NCI-H187 treated with DMSO at 0.1 percent for 48 hours (cell line): ENCODE data around the gene COPS6.

Source experiments
- DNase-seq: peaks from one replicate; lab custom pipeline; 2025; lab: John Stamatoyannopoulos, UW

The COPS6 gene

DNA sequence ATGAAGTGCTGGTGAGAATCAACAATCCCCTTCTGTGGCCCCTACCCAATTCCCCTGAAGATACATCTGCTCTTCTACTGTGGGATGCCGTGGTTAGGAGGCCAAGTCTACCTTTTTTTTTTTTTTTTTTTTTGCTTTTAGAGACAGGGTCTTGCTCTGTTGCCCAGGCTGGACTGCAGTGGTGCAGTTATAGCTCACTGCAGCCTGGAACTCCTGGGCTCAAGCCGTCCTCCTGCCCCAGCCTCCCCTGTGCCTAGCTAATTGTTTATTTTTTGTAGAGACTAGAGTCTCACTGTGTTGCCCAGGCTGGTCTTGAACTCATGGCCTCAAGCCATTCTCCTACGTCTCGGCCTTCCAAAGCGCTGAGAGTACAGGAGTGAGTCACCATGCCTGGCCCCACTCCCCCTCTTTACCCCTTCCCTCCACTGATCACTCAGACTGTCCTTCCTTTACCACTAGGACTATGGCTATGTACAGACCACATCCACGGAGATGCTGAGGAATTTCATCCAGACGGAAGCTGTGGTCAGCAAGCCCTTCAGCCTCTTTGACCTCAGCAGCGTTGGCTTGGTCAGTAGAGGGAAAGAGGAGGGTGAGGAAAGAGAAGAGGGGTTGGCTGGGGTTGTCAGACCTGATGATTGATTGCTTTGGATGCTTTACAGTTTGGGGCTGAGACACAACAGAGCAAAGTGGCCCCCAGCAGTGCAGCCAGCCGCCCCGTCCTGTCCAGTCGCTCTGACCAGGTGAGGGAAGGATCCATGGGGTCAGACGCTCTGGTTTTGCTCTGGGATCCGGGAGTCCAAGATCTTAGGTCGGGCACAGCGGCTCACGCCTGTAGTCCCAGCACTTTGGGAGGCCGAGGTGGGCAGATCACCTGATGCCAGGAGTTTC is 14.4 kb downstream of the COPS6 start:
- no peak for DNase-seq

DNA sequence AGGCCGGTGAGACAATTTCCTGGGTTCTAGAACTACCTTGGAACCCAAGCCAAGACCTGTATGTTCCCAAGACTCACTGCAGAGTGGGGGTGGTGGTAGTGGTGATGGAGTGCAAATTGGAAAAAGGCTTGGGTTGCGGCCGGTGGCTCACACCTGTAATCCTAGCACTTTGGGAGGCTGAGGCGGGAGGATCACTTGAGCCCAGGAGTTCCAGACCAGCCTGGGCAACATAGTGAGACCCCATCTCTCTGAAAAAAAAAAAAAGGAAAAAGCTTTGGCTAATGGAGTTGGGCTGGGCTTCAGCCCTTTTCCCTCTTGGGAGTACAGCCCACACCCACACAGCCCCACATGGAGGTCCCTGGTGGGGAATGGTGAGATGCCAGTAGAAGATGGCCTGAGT is 16.8 kb downstream of the COPS6 start:
- DNase-seq, result no peak

DNA sequence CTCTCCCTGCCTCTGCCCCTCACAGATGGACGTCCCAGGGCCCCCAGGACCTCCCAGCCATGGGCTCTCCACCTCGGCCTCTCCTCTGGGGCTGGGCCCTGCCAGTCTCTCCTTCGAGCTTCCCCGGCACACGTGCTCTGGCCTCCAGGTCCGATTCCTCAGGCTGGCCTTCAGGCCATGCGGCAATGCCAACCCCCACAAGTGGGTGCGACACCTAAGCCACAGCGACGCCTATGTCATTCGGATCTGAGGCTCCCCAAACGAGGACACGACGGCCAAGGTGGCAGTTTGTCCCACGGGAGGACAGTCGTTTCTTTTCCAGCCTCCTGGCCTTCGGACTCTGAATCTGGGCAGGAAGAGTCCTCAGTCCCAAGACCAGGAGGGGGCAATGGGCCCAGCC is 17.9 kb downstream of the COPS6 start:
- no peak for DNase-seq

DNA sequence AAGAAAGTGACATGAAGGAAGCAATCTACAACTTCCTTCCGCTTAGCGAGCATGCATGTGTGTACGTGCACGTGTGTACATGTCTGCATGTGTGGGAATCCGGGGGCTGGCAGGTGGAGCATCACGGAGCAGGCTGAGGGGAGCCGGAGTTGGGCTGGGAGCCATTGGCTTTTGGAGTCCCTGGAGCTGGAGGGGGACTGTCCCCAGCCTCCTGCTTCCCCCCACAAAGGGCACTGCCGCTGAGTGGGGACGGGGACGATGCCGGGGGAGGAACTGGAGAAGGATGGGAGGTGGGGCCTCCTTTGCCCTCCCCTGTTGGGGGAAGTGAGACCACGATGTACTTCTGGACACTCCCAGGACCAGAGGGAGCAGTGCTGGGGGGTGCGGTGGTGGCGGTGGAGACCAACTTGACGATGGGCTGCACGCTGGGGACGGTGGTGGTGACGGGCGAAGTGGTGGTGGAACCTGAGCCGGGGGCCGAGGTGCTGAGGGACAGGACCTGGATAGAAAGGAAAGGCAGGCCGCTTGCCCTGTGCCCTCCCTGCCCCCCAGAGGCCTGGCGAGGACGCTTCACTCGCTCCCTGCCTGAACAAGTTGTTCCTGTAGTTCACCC is 18.5 kb downstream of the COPS6 start:
- no peak for DNase-seq

DNA sequence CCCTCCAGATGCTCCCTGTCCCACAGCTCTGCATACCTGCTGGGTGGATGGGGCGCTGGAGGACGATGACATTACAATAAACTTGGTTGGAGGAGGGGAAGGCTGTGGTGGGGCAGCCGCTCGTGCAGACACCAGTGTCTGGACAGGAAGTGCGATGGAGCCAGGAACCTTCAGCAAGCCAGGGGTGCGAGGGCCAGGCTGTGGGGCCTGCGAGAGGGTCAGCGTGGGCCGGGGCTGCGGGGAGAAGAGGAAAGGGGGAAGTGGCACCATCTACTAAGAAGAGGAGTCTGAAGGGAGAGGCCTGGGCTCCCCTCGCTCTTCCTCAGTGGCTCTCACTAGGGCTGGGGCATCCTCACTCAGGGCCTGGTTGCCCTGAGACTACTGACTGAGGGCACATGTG is 19.1 kb downstream of the COPS6 start:
- DNase-seq, result no peak

DNA sequence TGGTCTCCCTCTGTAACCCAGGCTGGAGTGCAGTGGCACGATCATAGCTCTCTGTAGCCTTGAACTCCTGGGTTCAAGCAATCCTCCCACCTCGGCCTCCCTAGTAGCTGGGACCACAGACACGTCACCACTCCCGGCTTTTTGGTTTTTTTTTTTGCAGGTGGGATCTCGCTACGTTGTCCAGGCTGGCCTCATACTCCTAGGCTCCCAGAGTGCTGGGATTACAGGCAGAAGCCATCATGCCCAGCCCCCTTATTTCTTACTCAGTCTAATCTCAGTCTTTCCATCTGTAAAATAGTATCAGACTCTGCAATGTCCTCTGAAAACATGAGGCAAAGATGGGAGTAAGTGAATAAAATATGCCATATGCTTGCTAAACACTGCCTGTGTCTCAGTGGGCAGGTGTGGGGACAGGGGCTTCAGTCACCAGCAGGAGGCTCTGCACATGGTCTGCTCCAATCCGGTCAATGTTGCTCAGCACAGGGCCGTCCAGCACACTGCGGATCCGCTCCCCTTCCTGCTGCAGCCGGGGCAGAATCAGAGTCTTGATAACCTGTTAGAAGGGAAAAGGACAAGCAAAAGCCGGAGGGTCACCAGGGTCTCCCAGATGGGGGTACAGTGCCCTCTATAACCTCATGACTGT is 20.9 kb downstream of the COPS6 start:
- no peak for DNase-seq

DNA sequence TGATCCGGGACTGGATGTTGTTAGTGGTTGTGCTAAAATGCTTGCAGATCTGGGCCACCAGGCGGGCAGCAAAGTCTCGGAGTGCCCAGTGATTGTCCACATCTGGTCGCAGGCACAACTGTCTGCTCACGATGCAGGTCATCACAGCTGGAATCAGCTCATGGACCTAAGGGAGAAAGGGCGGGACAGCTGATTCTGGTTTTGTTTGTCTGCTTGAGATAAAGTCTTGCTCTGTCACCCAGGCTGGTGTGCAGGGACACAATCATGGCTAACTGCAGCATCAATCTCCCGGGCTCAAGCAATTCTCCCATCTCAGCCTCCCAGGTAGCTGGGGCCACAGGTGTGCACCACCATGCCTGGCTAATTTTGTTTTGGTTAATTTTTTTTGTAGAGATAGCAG is 22.4 kb downstream of the COPS6 start:
- no peak for DNase-seq

DNA sequence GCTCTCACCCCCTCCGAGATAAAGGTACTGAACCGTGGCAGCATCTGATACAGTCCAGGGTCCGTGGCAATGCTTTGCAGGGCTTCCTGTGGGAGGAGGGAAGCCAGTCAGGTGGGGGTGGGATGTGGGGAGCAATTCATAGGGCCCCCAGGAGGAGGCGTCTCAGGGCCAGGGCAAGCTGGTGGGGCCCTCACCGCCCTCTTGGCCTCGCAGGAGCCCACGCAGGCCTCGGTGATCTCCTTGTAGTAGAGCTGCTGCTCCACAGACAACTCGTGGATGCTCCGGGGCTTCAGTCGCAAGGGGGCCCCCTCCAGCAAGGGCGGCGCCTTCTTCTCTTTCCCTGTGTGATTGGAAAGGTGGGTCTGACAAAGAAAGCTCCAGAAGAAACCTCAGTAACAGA is 23.1 kb downstream of the COPS6 start:
- DNase-seq, result no peak

DNA sequence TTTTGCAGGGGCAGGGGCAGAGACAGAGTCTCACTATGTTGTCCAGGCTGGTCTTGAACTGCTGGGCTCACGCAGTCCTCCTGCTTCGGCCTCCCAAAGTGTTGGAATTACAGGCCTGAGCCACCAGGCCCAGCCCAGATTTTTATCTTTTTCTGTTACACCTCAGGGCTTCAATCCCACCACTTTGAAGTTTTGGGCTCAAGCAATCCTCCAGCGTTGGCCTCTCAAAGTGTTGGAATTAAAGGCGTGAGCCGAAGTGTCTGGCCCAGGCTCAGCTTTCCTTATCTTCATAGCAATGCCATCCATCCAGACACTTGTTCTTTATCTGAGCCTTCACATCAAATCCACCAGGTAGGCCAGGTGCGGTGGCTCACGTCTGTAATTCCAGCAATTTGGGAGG is 26.3 kb downstream of the COPS6 start:
- DNase-seq, result no peak

DNA sequence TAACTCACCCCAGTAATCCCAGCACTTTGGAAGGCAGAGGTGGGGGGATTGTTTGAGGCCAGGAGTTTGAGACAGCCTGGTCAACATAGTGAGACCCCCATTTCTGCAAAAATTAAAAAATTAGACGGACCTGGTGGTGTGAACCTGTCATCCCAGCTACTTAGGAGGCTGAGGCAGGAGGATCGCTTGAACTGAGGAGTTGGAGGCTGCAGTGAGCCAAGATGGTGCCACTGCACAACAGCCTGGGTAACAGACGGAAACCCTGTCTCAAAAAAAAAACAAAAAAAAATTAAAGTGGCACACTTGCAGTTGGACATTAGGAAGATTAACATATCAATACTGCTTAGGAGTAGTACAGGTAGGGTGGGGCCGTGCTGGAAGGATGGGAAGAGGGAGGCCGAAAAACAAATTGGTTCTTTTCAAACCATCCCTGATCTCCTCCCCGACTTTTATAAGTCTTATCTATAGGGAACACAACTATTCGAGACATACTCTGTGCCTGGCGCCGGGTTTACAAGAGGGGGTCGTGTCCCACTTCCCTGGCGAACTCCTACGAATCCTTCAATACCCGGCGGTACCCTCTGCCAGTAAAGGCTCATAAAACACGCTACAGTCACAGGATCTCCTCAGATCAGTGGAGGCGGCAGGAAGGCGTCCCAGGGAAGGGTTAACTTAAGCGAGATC is 29.8 kb downstream of the COPS6 start:
- no peak for DNase-seq

DNA sequence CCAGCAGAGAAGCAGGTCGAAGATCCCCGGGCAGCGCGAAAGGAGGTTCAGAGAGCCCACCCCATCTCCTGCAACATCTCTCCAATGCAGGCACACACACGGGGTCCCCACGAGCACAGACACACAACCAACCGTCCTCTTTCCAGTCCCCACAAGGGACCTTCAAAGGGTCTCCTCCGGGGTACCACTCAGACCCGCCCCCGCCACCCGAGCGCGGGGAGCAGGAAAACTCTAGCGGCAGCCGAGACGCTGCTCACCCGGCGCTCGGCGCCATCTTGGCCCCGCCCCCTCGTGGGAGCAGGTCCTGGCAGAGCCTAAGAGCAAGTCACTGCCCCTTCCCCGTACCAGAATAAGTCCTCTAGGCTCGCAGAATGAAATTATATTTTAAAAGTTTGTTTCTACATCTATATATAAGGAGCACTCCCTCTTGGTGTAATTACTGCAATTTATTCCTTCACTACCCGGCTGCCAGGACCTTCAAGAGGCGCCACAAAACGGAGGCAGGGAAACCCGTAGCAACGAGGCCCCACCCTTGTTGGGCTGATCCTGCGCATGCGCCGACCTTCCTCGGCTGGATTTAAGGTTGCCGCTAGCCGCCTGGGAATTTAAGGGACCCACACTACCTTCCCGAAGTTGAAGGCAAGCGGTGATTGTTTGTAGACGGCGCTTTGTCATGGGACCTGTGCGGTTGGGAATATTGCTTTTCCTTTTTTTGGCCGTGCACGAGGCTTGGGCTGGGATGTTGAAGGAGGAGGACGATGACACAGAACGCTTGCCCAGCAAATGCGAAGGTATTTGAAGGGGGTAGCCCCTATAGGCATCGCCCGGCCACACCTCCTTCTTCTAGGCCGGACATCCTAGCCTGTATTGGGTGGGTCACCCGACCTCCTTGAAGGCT is 30.6 kb downstream of the COPS6 start, which contains the start of the genes CNPY4 and TAF6:
Gene CNPY4 (plus strand): TSS at position 563 of the 898 bp plus-strand sequence. CDS start 111 bp downstream, at position 674.
Gene TAF6 (minus strand): TSS at position 287 of the 898 bp plus-strand sequence. CDS start 5,149 bp downstream, outside the sequence.
- peak; percentile 83 for DNase-seq

DNA sequence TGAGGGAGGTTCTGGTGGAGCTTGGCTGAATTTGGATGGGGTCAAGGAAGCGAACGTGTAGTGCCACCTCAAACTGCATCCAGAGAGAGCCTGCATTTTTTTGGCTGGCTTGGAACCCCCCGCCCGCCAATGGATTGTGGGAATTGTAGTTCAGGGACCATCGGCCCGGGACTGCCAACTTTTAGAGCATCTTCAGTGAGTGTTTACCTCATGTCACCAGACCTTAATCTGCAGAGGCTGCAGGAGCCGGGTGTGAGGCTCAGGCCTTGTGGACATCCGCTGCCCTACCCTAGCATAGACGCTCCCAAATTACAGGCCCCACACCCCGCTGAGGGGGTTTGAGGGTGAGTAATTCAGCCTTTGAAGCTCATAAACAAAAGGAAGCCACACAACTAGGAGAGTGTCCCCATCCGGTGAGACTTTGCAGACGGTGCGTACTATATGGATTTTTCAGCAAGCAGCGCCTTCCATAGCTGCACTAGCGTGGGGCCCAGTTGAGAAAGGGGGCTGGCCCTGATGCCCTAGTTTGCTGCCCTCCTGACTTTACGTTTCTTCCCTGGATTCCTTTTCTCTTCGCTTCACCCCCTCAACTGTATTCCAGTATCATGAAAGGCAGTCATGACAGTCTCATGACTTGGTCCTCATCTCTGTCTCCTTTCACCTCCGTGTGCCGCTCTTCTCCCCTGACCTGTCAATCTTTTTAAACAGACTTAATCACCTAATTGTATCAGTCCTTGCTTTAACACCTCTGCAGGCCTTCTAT is 31.4 kb downstream of the COPS6 start:
- no peak for DNase-seq

DNA sequence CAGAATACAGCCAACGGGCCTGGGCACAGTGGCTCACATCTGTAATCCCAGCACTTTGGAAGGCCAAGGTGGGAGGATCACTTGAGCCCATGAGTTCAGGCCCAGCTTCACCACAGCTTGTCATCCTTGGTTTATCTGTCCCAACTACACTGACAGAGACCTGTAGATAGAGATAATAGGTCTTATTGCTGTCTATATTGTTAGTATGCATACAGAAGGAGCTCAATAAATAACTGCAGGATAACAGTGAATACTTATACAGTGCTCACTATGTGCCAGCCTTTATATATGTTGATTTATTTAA is 31.9 kb downstream of the COPS6 start:
- no peak for DNase-seq

DNA sequence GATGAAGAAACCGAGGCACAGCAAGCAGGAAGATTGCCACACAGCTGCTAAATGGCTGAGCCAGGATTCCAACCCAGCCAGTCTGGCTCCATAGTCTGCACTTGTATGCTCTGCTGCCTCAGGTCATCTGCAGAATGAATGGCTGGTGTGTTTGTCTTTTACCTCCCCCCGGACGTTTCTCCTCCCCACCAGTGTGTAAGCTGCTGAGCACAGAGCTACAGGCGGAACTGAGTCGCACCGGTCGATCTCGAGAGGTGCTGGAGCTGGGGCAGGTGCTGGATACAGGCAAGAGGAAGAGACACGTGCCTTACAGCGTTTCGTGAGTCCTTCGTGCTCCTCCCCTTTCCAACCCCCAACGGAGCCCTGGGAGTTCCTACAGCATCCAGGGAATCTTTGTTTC is 33.3 kb downstream of the COPS6 start:
- peak; percentile 92 for DNase-seq

DNA sequence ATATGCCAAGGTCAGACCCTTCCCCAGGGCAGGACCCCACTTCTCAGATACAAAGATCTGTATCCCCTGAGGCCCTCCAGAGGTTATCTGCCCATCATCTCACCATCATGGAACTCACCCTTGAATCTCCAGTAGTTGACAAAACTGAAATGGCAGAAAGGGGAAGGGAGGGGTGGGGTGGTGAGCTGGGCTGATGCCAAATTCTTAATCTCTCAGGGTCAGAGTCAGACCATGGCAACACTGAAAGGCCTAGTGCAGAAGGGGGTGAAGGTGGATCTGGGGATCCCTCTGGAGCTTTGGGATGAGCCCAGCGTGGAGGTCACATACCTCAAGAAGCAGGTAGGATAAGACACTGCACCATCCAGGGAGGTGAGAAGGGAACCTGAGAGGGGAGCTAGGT is 33.8 kb downstream of the COPS6 start:
- DNase-seq, result no peak

DNA sequence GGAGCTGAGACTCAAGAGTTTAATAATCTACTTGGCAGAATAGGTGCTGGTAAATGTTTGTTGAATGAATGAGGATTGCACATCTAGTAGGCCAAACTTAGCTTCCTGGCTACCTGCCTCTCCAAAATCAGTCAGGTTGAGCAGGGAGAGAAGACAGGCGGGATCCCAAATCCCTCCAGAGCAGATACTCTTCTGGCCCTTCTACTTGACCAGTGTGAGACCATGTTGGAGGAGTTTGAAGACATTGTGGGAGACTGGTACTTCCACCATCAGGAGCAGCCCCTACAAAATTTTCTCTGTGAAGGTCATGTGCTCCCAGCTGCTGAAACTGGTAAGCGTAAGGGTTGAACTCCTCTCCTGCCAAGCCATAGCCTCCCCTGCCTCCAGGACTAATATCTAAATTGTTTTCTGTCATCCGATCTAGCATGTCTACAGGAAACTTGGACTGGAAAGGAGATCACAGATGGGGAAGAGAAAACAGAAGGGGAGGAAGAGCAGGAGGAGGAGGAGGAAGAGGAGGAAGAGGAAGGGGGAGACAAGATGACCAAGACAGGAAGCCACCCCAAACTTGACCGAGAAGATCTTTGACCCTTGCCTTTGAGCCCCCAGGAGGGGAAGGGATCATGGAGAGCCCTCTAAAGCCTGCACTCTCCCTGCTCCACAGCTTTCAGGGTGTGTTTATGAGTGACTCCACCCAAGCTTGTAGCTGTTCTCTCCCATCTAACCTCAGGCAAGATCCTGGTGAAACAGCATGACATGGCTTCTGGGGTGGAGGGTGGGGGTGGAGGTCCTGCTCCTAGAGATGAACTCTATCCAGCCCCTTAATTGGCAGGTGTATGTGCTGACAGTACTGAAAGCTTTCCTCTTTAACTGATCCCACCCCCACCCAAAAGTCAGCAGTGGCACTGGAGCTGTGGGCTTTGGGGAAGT is 35.8 kb downstream of the COPS6 start:
- DNase-seq, result no peak

DNA sequence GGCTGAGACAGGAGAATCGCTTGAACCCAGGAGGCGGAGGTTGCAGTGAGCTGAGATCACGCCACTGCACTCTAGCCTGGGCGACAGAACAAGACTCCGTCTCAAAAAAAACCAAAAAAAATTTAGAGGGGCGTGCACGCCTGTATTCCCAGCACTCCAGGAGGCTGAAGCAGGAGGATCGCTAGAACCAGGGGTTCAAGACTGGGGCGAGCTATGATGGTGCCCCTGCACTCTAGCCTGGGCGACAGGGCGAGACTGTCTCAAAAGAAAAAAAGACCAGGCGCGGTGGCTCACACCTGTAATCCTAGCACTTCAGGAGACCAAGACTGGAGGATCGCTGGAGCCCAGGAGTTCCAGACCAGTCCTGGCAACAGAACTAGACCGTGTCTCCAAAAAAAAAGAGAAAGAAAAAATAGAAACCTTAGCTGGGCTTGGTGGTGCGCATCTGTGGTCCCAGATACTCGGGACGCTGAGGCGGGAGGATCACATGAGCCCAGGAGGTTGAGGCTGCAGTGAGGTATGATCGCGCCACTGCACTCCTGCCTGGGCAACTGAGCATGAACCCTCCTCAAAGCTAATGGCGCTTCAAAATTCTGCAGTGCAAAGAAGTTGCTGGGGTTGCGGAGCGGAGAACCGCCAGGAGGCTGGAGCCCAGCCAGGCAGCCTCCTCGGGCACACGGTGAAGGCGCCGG is 37.6 kb downstream of the COPS6 start:
- no peak for DNase-seq

DNA sequence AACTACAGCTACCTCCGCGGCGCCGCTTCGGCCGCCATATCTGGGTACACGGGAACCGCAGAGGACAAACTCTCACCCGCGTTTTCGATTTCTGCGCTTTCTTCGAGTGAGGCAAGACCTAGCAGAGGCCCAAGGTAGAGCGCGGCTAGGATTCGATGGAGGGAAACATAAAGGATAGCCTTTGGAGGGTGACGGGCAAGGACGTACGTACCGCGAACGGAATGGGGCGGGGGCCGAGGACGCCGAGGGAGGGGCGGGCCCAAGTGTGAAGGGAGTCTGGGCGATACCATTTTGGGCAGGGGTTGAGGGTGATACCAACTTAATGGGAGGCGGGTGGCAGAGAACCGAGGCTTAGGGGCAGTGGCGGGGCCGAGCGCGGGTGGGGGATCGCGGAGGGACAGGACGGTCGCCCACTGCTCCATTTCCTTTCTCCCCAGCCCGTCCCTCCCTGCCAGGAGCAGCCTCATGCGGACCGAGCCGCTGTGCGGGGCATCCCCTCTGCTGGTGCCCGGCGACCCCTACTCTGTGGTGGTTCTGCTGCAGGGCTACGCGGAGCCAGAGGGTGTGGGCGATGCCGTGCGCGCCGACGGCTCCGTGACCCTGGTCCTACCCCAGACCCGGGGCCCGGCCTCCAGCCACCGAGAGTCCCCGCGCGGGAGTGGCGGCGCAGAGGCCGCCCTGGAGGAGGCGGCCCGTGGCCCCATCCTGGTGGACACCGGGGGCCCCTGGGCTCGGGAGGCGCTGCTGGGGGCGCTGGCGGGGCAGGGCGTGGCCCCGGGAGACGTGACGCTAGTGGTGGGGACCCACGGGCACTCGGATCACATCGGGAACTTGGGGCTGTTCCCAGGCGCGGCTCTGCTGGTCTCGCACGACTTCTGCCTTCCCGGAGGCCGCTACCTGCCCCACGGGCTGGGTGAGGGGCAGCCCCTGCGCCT is 38.4 kb downstream of the COPS6 start, which contains the start of gene MBLAC1:
Gene MBLAC1 (plus strand): TSS at position 37 of the 935 bp plus-strand sequence. CDS start 429 bp downstream, at position 466.
- DNase-seq, result peak; percentile 75
